ENCODE measurements around the gene CFAP46.
"Not testable (repeated sequence)": the region's sequence is repeated elsewhere in the genome, so short reads cannot be mapped to it uniquely, and the experiment has no call there.

The CFAP46 gene

GRCh38 chr10:132926070-132926469 lies 16.3 kb downstream of the CFAP46 start:
- no peak for DNase-seq

- DNase-seq = no peak
Measured at GRCh38 chr10:132925614-132926013, 16.8 kb downstream of the CFAP46 start.

- DNase-seq = no peak
Measured at GRCh38 chr10:132925071-132925561, 17.3 kb downstream of the CFAP46 start.

- DNase-seq = no peak
Measured at GRCh38 chr10:132924046-132924952, 18.1 kb downstream of the CFAP46 start.

- DNase-seq = not testable (repeated sequence)
Measured at GRCh38 chr10:132923384-132923783, 19.0 kb downstream of the CFAP46 start.

- no peak for DNase-seq
Measured at GRCh38 chr10:132922872-132923271, 19.5 kb downstream of the CFAP46 start.

GRCh38 chr10:132921818-132922807 lies 20.3 kb downstream of the CFAP46 start:
- no peak for DNase-seq

- DNase-seq = no peak
Measured at GRCh38 chr10:132921086-132921485, 21.3 kb downstream of the CFAP46 start.

GRCh38 chr10:132920101-132920925 lies 22.1 kb downstream of the CFAP46 start:
- no peak for DNase-seq

- DNase-seq = no peak
Measured at GRCh38 chr10:132919374-132920100, 22.8 kb downstream of the CFAP46 start.

- DNase-seq = no peak
Measured at GRCh38 chr10:132918617-132919373, 23.6 kb downstream of the CFAP46 start.

GRCh38 chr10:132918264-132918616 lies 24.1 kb downstream of the CFAP46 start:
- DNase-seq = no peak

GRCh38 chr10:132916956-132917666 lies 25.3 kb downstream of the CFAP46 start:
- no peak for DNase-seq

GRCh38 chr10:132916421-132916841 lies 25.9 kb downstream of the CFAP46 start:
- DNase-seq = no peak

GRCh38 chr10:132915411-132915810 lies 27.0 kb downstream of the CFAP46 start:
- no peak for DNase-seq

- no peak for DNase-seq
Measured at GRCh38 chr10:132914732-132915131, 27.6 kb downstream of the CFAP46 start.

- DNase-seq = no peak
Measured at GRCh38 chr10:132913559-132914115, 28.7 kb downstream of the CFAP46 start.

GRCh38 chr10:132912713-132913558 lies 29.4 kb downstream of the CFAP46 start:
- no peak for DNase-seq

- DNase-seq = no peak
Measured at GRCh38 chr10:132912225-132912712, 30.1 kb downstream of the CFAP46 start.
